GM19468 (cell line): ENCODE data around the gene TRPC4AP.
"Not testable (repeated sequence)": the region's sequence is repeated elsewhere in the genome, so short reads cannot be mapped to it uniquely, and the experiment has no call there.

Experiments
- ATAC-seq: cut with Tn5 transposase; IDR thresholded peaks from one replicate; pipeline ENCODE4 v1.9.1; 2021; ENCODE audit warnings: mild to moderate bottlenecking, moderate library complexity, moderate number of reproducible peaks; ENCODE audit not compliant: unreplicated experiment; ENCODE audit errors: extremely low read depth

Gene TRPC4AP

GRCh38 chr20:35063168-35063567 is 29.4 kb downstream of the TRPC4AP start:
- no peak for ATAC-seq

- ATAC-seq: no peak
Measured at GRCh38 chr20:35062478-35062877, 30.1 kb downstream of the TRPC4AP start.

- ATAC-seq: no peak
Measured at GRCh38 chr20:35060168-35060567, 32.4 kb downstream of the TRPC4AP start.

DNA sequence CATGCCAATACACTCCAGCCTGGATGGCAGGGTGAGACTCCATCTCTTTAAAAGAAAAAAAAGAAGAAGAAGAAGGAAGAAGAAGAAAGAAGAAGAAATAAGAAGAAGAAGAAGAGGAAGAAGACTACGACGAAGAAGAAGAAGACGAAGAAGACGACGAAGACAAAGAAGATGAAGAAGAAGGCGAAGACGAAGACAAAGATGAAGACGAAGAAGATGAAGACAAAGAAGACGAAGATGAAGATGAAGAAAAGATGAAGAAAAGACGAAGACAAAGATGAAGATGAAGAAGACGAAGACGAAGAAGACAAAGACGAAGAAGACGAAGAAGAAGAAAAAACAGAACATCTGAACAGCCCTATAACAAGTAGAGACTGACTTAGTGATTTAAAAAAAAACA is 33.0 kb downstream of the TRPC4AP start:
- no peak for ATAC-seq

DNA sequence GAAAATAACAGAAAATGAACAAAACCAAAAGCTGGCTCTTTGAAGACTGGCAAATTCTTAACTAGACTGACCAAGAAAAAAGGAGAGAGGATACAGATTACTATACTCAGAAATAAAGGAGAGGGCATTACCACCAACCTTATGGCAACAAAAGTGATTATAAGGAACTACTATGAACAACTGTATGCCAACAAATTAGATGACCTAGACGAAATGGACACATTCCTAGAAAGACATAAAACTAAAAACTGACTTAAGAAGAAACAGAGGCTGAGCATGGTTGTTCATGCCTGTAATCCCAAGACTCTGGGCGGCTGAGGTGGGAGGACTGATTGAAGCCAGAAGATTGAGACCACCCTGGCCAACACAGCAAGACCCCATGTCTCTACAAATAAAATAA is 33.5 kb downstream of the TRPC4AP start:
- ATAC-seq: no peak

DNA sequence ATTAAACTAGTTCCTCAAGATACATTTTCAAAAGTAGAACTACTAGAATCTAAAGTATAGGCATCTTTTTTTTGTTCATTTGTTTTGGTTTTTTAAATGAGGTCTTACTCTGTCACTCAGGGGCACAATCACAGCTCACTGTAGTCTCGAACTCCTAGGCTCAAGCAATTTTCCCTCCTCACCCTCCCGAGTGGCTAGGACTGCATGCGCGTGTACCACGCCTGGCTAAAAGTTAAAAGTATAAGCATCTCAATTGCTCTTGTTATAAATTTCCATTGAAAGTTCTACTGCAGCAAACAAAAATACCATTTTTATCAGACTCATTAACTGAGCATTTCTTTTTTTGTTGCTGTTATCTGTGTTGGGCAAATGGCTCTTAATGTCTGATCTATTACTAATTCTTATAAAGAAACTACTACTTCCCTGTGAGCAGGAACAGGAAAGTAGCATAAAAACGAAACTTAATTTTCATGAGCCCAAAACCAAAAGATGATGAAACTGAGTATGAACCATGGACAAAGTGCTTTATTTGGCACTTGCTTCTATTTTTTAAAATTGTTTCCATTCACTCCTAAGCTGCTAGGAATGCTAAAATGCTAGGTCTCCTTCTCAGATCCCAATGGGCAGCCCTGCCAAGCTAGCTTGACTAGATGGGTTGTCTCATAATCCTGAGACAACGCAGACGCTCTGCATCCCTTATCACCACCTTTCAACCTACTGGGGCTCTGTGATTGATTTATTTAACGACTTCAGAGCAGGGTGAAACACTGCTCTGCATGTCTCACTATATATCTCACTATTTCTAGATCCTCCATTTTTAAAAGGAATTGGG is 36.9 kb downstream of the TRPC4AP start:
- ATAC-seq: no peak

DNA sequence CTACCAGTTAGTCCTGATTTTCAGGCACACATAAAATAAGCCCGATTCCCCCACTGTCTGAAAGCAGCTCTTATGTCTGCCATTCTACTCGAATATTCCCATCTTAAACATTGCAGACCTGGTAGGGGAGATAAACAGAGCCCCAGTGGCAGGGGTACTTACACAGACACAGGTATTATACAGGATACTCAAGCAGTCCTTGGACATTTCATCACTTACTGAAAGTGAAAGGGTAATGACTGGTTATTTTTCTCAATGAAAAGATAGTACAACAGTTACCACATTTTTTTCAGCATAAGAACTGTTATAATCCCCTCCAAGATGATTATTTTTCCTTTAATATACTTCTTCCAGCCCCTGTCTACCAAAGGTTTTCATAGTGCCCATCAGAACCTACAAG is 37.8 kb downstream of the TRPC4AP start:
- ATAC-seq: no peak

DNA sequence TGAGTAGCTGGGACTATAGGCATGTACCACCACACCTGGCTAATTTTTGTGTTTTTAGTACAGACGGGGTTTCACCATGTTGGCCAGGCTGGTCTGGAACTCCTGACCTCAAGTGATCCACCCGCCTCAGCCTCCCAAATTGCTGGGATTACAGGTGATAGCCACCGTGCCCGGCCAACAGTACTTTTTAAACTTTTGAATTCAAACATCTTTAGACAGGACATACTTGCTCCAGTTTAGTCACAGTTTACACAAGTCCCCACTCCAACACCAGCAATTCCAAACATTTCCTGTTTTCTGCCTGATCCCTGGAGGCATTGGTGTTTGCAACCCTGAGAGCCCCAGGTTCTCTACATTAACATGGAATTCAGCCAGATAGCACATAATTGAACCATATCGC is 40.0 kb downstream of the TRPC4AP start:
- not testable (repeated sequence) for ATAC-seq

DNA sequence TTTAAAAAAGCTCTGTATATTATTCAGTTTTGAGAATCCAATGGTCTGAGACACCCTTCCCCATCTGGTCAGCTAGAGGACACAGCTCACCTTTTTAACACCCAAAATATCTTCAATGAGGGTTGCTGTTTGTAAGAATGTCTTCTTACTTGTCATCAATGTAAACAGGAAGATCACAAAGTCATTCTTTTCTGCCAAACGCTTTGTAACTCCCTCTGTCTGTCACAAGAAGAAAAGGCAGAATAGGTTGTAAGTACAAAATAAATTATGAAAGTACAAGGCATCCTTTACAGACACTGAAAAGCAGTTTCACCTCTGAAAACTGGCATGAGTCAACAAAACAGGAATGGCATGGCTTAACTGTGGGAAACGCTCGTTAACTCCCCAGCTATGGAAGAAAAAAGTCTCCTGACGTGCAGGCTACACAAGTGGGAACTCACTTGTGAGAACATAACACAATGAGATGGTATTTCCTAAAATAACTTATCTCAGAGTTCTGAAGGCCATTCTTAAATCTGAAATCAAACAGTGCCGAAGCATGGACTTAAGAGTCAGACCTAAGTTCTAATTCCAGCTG is 42.7 kb downstream of the TRPC4AP start:
- ATAC-seq: no peak

DNA sequence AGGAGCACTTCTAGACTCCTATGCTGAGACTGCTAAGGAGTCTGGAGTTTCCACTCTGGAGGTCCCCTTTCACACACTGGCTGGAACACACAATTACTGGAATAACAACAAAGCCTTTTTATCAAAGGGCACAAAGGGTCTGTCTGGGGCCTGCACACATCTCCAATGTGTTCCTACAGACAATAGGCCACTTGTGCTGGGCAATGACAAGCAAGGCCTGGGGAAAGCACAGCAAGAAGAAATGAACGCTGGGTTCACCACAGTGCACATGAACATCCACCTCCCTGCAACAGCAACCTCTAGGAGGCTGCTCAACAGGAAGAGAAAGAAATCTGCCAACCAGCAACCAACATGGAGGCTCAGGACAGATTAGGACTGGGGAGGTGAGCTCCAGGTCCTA is 43.9 kb downstream of the TRPC4AP start:
- no peak for ATAC-seq

DNA sequence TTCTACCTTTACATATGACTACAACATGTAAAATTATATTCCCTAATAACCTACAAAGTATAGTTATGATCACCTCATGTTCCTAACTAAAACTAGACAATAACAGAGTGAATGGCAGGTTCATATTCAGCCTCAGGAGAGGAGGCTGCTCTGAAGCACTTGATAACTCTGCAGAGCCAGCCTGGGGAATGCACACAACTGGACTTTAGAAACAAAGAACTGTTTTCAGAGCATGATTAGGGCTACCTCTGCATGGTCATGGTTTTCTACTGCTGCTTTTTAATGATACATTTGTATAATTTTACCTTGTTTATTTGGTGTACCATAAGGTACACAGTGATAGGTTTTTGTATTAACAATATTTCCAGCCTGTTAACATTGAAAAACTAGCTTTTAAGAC is 50.3 kb downstream of the TRPC4AP start:
- no peak for ATAC-seq

DNA sequence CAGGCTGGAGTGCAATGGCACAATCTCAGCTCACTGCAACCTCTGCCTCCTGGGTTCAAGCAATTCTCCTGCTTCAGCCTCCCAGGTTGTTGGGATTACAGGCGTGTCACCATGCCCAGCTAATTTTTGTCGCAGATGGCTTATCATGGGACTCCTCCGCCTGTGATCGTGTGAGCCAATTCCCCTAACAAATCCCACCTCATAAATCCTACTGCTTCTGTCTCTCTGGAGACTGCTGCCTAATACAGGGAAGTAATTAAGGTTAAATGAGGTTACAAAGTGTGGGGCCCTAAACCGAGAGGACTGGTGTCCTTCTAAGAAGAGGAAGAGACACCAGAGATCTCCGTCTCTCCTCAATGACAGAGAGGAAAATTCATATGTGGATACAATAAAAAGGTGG is 52.0 kb downstream of the TRPC4AP start:
- ATAC-seq: no peak

- ATAC-seq: no peak
Measured at GRCh38 chr20:35039846-35040489, 52.6 kb downstream of the TRPC4AP start.

DNA sequence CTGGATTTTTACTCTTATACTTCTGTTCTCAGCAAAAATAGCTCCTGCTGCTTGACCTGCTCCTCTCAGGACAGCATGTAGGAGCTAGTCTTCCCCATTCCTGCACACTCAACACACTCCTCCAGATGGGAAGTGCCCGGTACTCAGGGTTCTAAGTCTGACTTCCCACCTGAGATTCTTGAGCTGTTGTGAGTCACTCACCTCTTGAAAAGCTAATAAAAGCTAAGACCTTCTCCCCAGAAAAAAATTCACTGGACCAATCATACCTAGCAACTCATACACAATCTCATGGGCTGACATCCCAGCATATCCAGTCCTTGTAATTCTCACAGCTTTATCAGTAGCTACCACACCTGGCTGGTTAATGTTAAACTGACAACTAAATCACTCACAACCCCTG is 53.5 kb downstream of the TRPC4AP start:
- no peak for ATAC-seq

DNA sequence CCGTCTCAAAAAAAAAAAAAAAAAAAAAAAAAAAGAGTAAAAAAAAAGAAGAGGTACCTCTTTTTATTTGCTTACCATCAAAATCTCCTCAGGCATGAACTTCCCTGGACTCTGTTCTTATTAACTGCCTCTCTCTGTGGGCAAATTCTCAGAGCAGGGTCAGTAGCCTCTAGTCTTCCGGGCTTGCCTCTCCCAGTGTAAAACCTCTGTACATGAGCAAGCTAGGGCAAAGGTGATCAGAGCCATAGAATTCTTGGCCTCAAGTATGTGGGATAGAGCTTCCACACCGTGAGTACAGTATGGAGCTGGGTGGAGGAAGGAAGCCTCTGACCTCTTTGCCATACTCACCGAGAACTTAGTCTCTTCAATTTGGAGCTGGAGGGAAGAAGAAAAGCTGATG is 58.5 kb downstream of the TRPC4AP start:
- no peak for ATAC-seq

GRCh38 chr20:35030136-35030535 is 62.5 kb downstream of the TRPC4AP start:
- no peak for ATAC-seq

DNA sequence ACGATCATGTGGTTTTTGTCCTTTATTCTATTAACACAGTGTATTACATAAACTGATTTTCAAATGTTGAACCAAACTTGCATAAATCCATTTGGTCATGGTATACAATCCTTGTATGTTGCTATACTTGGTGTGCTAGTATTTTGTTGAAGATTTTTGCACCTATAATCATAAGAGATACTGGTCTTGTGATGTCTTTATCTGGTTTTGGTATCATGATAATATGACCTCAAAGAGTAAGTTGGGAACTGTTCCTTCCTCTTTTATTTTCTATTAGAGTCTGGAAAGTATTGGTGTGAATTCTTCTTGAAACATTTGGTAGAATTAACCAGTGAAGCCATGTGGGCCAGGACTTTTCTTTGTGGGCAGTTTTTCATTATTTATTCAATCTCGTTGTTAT is 65.3 kb downstream of the TRPC4AP start:
- no peak for ATAC-seq

GRCh38 chr20:35025116-35025515 is 67.5 kb downstream of the TRPC4AP start:
- ATAC-seq: no peak

DNA sequence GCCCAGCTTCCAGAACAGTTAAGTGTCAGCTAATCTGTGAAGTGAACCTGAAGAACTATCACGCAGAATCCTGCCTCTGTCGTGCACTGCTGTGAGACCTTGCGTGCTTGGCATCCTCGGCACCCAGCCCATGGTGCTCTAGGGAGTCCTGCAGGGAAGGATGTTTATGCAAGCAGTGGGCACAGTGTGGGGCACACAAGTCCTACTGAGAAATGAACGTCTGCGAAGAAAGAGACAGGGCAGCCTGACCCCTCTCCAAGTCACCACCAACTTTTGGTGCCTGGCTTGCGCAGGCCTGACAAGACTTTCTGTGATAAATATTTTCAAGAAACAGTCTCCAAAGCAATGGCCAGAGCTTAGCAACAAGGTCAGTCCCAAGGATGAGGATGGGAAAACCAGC is 69.0 kb downstream of the TRPC4AP start:
- ATAC-seq: no peak

GRCh38 chr20:35021831-35022230 is 70.8 kb downstream of the TRPC4AP start:
- ATAC-seq: no peak

DNA sequence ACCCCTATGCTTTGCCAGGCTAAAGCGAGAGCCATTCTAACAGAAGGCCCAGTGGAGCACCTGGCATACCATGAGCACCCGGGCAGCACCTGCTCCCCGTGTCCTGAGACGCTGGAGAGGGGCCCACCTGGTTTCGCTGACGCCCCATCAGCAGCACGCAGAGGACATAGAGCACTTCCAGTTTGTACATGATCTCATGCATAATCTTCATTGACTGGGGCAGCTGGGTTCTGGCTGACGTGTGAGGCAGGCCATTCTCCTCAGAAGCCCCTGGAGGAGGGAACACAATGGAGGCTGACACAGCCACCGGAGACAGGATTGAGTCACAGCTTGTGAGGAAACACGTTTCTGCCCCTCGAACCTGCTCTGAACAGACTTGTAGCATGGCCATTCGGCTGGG is 71.5 kb downstream of the TRPC4AP start:
- no peak for ATAC-seq
